NCI-H345 treated with DMSO at 0.1 percent for 48 hours (cell line): ENCODE measurements around the gene WWOX.

ENCODE experiments used
- DNase-seq: peaks from one replicate; lab custom pipeline; 2025; ENCODE audit not compliant: unreplicated experiment; lab: John Stamatoyannopoulos, UW

The WWOX gene

DNA sequence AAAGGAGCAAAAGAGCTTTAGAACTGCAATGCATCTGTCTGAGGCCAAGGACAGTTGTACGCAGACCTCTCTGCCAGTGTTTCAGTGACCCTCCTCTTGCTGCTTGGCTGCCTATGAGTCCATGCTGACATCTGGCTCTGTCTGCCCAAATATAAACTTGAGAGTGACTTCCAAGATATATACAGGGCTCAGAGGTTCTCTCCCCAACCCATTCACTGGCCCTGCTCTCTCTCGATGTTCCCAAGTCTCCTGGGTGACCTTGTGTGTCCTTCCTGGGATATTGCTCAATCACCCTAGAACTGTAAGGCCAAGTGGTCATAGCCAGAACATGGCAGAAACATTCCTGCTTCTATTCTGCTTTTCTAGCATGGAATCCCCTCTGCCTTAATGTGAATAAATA lies 716.3 kb downstream of the WWOX start:
- DNase-seq, result no peak

- no peak for DNase-seq
These were observed 717.2 kb downstream of the WWOX start for GRCh38 chr16:78816499-78817195.

GRCh38 chr16:78817200-78817739 lies 717.8 kb downstream of the WWOX start:
- no peak for DNase-seq

GRCh38 chr16:78821335-78821734 lies 721.9 kb downstream of the WWOX start:
- no peak for DNase-seq

DNA sequence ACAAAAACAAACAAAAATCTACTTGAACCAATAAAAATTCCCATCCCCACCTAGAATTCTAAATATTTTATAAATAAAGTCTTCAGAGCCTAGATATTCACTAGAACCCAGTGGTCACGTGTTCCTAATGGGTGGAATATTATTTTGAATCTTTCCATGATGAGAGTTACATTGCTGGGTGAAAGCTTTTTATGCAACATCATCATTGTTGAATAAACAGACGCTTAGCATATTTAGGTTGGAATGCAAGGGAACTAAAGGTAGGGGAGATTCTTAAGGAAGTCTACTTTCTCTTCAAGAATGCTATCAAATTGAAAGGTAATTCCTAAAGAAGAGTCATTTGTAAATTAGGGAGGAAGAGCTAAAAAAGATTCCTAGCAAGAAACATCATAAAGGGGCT lies 723.1 kb downstream of the WWOX start:
- DNase-seq, result no peak

DNA sequence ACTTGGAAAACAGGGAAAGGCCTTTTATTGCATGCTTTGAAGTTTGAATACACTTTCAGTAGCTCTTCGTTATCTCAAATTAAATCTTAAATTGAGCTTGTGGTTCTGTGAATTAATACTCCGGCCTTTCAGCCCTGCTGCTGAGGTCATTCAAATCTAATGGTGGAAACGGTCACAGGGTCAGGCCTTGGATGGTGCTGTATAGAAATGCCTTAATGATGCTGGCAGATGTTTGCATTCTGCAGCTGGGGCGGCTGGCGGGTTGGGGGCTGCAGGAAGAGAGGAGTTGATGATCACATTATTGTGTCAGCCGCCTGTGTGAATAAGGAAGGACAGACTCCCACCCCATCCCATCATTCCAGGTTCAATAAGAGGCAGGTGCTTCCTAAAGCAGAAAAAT lies 723.6 kb downstream of the WWOX start:
- DNase-seq, result no peak

DNA sequence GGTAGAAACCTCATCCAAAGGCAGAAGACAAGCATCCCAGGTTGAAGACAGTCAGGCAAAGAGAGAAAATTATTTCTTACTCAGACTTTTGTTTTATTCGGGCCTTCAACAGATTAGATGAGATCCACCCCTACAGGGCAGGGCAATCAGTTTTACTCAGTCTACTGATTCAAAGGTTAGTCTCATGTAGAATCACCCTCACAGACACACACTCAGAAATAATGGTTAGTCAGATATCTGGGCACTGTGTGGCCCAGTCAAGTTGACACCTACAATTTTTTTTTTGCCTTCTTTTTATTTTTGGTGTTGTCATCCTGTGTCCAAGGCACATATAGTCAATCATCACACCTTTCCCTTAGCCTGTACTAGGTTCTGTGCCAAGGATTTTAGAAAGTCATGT lies 729.8 kb downstream of the WWOX start:
- DNase-seq, result no peak

- DNase-seq, result no peak
These were observed 731.1 kb downstream of the WWOX start for GRCh38 chr16:78830599-78830998.

DNA sequence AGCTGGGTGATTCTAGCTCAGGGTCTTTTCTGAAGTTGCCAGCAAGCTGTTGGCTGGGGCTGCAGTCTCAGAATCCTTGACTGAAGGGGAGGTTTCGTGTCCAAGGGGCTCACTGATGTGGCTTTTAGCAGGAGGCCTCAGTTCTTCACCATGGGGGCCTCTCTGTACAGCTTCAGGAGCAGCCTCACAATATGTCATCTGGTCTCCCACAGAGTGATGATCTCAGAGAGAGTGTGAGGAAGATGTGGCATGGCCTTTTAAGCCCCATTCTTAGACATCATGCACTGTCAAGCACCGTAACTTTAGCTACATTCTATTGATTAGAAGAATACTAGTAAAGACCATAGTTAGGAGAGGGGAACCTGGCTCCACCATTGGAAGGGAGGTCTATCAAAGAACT lies 732.6 kb downstream of the WWOX start:
- DNase-seq, result no peak

GRCh38 chr16:78836802-78837491 lies 737.5 kb downstream of the WWOX start:
- no peak for DNase-seq

GRCh38 chr16:78837706-78838105 lies 738.3 kb downstream of the WWOX start:
- DNase-seq, result no peak

DNA sequence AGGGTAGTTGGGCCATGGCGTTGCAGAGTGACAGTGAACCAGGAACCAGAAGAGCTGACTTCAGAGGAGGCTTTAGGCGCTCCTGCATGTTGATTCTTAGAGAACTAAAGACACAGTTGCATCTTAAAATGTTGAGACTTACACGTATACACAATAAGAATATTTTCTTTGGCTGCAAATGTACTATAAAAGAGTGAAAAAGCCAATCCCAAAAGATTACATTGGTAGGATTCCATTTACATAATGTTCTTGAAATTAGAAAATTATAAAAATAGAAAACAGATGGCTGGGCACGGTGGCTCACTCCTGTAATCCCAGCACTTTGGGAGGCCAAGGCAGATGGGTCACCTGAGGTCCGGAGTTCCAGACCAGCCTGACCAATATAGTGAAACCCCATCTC lies 738.8 kb downstream of the WWOX start:
- no peak for DNase-seq

GRCh38 chr16:78842950-78843349 lies 743.5 kb downstream of the WWOX start:
- no peak for DNase-seq

- DNase-seq, result no peak
These were observed 744.5 kb downstream of the WWOX start for GRCh38 chr16:78843978-78844377.

- DNase-seq, result no peak
These were observed 745.2 kb downstream of the WWOX start for GRCh38 chr16:78844682-78845081.

DNA sequence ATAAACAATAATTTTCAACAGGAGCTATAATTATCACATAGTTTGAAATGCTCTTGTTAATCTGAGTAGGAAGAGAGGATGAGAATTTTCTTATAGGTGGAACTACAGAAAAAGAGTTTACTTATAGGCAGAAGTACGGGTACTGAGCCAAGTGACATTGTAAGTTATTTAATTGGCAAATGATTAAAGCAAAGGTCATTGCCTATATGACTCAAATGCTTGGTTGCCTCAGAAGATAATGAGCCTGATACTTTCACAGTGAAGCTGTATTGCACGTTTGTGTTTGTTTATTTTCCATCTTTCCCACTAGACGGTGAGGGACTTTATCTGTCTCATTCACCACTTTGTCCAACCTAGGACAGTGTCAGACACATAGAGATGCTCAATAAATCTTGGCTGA lies 751.8 kb downstream of the WWOX start:
- no peak for DNase-seq

DNA sequence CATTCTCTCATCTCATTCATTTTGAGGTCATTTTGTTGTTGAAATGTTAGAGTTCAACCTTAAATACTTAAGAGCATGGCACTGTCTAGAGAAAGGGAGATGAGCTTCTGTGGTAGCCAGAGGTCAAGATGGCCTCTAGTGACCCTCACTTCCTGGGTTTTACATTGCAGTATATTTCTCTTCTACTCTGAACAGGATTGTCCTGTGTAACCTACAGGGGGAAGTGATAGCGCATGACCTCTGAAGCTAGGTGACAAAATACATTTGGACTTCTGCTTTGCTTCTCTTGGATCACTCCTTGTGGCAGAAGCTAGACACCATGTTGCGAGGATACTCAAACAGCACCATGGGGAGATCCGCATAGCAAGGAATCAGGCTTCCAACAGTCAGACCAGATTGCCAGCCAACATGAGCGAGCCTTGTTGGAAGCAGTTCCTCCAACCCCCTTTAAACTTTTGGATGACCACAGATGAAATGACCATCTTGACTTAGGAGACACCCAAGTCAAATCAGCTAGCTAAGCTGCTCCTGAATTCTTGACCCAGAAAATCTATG lies 752.7 kb downstream of the WWOX start:
- no peak for DNase-seq

GRCh38 chr16:78862022-78862421 lies 762.6 kb downstream of the WWOX start:
- DNase-seq, result no peak

DNA sequence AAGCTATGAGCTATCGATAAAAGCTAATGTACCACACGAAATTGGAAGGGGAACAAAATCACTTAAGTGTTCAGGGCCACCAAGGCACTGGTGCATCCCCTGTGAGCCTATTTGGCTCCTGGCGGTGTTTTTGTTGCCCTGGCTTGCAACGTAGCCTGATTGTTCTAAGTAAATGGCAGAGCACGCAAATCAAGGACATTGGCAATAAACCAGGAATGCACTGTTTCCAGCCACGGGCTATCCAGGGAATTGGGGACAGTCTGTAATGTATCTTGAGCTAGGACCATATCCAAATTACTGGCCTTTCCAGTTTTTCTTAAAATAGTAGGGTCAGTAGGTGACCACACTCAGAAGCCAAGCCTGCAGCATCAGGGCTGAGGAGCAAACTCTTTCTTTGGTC lies 767.1 kb downstream of the WWOX start:
- DNase-seq, result no peak

DNA sequence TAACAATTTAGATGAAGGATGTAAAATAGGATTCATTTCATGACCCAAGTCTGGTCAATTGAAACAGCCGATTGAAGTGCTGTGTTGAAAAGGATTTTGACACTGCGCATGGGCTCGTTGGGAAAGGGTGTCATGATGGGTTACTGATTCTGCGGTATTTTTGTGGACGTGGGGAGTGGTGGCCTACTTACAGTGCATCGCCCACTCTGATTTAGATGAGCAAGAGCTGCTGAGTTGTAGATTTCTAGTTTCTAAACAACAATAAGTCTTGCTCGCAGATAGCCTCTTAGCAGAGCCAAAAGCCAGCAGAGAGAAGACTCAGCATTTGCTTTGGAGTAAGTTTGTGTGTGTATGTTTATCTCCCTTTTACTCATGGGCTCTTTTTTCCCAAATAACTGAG lies 770.0 kb downstream of the WWOX start:
- no peak for DNase-seq

DNA sequence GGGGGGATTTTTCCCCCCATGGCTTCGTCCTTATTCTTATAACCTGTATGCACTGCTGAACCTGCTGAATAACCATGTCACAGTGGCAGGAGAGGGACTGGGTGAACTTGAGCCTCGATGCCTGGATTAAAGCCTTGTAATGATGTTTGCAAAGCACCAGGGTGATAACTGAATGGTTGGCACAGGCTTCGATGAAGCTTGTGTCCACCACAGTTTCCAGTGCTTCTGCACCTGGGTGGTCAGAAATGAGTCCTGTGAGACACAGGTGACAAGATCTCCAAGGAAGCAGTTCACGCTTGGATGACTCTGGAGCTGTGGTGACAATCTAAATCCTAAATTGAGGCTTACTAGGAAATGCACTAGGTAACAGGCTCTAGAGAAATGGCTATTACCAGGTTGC lies 771.8 kb downstream of the WWOX start:
- DNase-seq, result no peak

DNA sequence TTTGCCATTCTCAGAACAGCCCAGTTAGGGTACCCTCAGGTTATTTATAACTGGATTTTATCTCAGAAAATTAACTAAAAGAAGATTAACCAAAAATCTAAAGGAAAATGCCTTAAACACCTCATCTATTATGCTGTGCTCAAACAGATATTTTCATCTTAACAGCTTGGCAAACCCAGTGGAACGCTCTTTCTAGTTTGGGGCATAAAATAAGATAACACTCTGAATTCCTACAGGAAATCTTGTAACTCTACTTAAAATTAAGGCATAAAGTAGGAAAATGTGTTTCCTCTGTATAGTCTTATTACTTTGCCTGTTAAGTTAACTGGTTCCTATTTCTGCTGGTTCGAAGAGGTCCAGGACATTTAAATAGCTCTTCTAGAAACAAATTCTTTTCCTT lies 777.2 kb downstream of the WWOX start:
- no peak for DNase-seq
